Measurements from ENCODE around the gene NPEPL1.

- TF ChIP-seq YY1 (IDR thresholded peaks at IDR 0.05; ENCODE audit: insufficient read depth, insufficient read length) (no peak), ZNF274 (IDR thresholded peaks at IDR 0.05; ENCODE audit: low read depth, low read length) (no peak)
These were observed 22.5 kb upstream of the NPEPL1 start for GRCh38 chr20:58670102-58670501.
